HTR-8/SVneo (cell line): ENCODE data around the gene HSPB8.

Source experiments
- DNase-seq: peaks from one replicate; pipeline ENCODE4 v3.0.0; 2011; ENCODE audit warnings: low spot score, mixed read lengths; ENCODE audit not compliant: insufficient read length
- FAIRE-seq: peaks from 2 replicates; lab custom pipeline; 2011; peaks lifted over from hg19 to GRCh38; lab: Jason Lieb, UNC

The HSPB8 gene

DNA sequence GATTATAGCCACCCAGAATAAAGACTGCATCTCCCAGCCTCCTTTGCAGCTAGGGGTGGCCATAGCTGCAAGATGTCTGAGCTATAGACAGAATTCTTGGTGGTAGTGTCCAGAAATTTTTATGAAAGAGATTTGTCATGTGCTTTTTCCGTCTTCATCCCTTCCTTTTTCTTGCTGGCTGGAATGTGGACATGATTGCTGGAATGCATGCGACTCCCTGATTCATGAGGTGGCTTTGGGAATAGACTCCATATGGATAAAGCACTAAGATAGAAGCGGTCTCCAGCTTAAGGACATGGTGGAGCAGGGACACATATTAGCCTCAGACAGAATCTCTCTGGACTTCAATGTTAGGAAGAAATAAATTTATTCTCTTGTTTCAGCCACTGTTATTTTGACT is 10.0 kb upstream of the HSPB8 start:
- no peak for FAIRE-seq
- no peak for DNase-seq

GRCh38 chr12:119169150-119169549 is 9.6 kb upstream of the HSPB8 start:
- FAIRE-seq (no peak), DNase-seq (no peak)

DNA sequence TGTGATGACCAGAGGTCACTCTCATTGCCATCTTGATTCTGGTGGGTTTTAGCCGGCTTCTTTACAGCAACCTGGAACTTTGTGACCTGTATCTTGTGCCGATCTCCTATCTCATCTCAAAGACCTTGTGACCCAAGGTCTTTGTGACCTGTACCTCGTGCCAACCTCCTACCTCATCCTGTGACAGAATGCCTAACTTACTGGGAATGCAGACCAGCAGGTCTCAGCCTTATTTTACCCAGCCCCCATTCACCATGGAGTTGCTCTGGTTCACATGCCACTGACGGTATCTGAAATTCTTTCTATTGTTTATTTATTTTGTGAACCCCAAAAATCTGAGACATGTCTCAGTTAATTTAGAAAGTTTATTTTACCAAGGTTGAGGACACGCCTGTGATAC is 7.4 kb upstream of the HSPB8 start:
- FAIRE-seq = no peak
- no peak for DNase-seq

- DNase-seq (no peak), FAIRE-seq (no peak)
Measured at GRCh38 chr12:119171691-119172425, 6.9 kb upstream of the HSPB8 start.

DNA sequence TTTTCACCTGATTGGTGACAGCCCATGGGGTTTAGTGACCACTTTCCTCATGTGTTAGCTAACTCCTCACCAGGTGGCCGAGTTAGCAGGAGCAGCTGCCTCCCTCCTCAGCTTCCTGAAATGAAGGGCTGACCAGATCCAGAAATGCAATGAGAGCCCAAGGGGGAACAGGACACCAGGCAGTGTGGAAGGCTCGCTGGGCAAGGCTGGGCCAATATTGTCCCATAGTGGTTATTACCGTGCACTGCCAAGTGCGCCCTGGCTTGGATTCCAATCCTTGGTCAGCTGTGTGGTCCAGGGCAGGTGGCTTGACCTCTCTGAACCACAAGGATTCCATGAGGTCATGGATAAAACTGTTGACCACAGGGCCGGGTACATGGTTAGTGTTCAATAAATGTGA is 3.6 kb upstream of the HSPB8 start:
- no peak for FAIRE-seq
- DNase-seq = no peak

DNA sequence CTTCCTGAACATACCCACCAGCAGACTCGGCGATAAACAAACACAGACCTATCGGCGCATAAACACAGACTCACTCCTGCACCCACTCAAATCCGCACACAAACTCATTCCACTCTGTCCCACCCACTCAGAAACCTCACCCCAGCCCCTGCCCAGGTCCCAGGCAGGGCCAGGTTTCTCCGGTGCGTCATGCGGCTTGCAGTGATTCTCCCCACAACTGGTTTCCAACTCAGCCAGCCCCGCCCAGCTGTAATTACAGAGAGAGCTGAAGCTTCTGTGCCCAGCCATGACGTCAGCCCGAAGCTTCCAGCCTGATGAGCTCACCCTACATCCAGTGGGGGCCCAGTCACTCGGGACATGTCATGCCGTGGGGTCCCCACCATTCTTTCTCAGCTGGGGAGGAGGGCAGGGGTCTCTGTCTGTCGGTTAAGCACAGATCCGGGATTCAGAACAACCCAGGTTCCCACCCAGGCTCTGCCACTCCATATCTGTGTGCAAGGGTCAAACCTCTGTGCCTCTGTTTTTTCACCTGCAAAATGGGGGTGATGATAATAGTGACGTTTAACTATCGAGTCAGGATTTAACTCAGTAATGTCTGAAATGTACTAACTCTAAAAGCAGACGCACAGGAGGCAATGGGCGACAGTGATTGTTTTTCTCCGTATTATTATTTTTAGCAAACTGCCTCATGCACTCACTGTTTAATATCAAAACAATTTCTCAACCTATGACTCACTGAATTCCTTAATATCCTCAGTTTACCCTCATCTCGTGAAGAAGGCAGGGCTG is 2.3 kb upstream of the HSPB8 start:
- FAIRE-seq (peak; percentile 64), DNase-seq (peak; percentile 69)

- DNase-seq (no peak), FAIRE-seq (no peak)
Measured at GRCh38 chr12:119177056-119177325, 1.7 kb upstream of the HSPB8 start.

- FAIRE-seq (no peak), DNase-seq (no peak)
Measured at GRCh38 chr12:119177724-119178380, 879 bp upstream of the HSPB8 start.

GRCh38 chr12:119179335-119180021 is 747 bp downstream of the HSPB8 start:
- FAIRE-seq = peak; percentile 40
- DNase-seq = peak; percentile 75

DNA sequence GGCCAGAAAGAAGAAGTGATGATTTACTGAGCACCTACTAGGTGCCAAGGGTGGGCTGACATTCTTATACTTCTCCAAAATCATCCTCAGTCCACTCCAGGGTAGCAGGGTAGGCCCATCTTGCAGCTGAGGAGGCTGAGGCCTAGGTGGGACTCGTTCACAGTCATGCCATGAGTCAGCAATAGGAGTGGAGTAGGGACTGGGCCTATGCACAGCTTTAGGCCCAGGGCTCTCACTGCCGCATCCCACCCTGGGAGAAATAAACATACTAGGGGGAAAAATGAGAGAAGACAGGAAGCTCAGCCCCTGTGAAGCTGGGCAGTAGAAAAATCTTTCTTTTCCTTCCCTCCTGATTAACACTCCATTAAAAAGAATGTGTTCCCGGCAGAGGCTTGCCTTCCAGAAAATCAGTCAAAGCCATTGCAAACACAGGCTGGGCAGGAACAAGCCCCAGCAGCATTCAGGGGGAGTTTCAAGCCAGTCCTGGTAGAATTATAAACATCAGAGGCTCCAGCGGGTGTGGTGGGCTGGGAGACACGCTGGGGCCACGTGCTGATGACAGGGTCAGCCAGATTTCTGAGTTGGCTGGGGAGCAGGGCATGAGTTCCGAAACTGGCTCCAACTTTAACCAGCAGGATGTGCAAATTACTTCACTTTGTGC is 1.8 kb downstream of the HSPB8 start:
- FAIRE-seq (no peak), DNase-seq (no peak)

DNA sequence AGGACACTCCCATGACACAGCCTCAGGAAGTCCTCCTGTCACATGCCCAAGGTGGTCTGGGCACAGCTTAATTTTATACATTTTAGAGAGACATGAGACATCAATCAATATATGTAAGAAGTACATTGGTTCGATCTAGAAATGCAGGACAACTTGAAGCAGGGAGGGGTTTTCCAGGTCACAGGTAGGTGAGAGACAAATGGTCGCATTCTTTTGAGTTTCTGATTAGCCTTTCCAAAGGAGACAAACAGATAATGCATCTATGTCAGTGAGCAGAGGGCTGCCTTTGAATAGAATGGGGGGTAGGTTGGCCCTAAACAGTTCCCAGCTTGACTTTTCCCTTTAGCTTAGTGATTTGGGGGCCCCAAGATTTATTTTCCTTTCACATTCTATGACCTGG is 2.5 kb downstream of the HSPB8 start:
- DNase-seq (no peak), FAIRE-seq (no peak)

- DNase-seq = no peak
- no peak for FAIRE-seq
Measured at GRCh38 chr12:119181944-119182343, 3.2 kb downstream of the HSPB8 start.

DNA sequence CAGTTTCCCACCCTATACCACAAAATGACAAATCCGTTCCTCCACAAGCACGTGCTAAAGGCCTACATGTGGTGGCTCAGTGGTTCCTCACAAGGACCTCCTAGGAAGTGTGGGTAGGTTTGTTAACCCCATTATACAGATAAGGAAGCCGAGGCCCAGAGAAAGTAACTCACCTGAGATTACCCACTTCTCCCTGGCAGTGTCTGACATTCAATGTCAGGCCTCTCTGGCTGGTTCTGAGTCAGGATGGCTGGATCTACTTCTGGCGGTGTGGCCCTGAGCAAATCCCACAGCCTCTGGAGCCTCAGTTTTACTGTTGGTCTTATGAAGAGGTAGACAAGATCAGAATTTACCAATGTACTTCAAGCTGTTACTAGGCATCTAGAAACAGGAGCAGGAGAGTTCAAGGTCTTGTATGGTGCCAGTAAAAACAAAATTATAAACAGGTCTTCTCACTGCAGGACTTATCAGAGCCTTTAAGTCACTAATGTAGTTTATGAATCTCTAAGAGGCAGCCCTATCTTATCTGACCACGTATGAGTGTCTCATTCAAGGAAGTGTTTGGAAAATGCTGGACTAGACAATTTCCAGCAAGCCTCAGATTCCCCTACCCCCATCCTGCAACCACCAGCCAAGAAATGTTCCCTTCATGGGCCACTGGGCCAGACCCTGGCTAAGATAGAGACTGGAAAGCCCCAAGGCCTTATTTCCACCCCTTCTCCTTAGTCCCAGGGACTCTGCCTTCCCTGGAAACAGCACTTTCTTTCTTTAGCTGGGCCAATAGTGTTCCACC is 4.2 kb downstream of the HSPB8 start:
- DNase-seq = no peak
- no peak for FAIRE-seq

- DNase-seq = no peak
- no peak for FAIRE-seq
Measured at GRCh38 chr12:119183942-119184695, 5.4 kb downstream of the HSPB8 start.

- FAIRE-seq (no peak), DNase-seq (no peak)
Measured at GRCh38 chr12:119195256-119195655, 16.5 kb downstream of the HSPB8 start.

GRCh38 chr12:119198440-119198839 is 19.7 kb downstream of the HSPB8 start:
- no peak for DNase-seq
- no peak for FAIRE-seq

- DNase-seq (no peak), FAIRE-seq (no peak)
Measured at GRCh38 chr12:119200601-119201000, 21.9 kb downstream of the HSPB8 start.

DNA sequence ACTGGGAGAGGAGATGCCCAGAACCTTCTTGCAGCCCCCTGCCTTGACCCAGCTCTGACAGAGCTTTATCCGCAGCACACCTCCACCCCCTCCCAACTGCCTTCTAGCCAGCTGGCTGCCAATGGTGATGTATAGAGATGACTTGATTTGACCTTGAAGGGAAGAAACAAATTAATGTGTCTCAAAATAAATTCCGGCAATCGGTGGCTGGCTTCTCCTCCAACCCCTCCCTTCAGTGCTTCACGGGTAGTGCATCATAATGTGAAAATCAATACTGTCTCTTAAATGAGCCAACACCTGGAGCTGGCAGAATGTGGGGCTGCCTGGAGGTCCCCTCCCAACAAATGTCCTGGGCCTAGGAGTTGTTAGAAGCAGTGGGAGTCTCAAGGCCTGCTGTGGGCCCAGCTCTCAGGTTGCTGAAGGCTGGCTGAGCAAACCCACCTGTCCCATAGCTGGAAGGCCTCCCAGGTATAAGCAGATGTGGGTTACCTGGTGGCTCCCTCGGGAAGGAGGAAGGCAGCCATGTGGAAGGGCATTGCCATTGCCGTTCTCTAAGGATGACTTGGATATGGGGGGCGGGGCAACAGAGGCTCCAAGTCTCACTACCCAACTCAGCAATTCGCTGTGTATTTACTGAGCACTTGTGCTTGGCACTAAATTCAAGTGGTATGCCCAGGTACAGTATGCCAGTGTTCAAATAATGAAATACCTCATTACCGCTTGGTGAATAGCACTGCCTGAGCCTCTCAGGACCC is 23.2 kb downstream of the HSPB8 start:
- no peak for FAIRE-seq
- DNase-seq = no peak
